HEK293 (cell line): ENCODE data around the gene ELAVL1.

ENCODE experiments used
- AEBP2 ChIP-seq: fragments of 450-650 bp; formaldehyde crosslinking; IDR thresholded peaks from 2 replicates; pipeline ENCODE4 v1.5.1; 2016; ENCODE audit warnings: missing biosample characterization, missing genetic modification characterization, borderline replicate concordance
- FEZF1 ChIP-seq: fragments of 450-650 bp; formaldehyde crosslinking; IDR thresholded peaks from 2 replicates; pipeline ENCODE4 v1.5.1; 2016; ENCODE audit warnings: missing biosample characterization, missing genetic modification characterization
- GLI2 ChIP-seq: fragments of 450-650 bp; formaldehyde crosslinking; IDR thresholded peaks from 2 replicates; pipeline ENCODE4; 2017; ENCODE audit warnings: missing biosample characterization, missing genetic modification characterization, low read depth, borderline replicate concordance
- GLIS2 ChIP-seq: fragments of 450-650 bp; formaldehyde crosslinking; IDR thresholded peaks from 2 replicates; pipeline ENCODE4 v1.5.1; 2016; ENCODE audit warnings: missing biosample characterization, missing genetic modification characterization
- HOXC10 ChIP-seq: sonication (generic); formaldehyde crosslinking; IDR thresholded peaks from 2 replicates; pipeline ENCODE4 v1.8.1; 2023; ENCODE audit warnings: mild to moderate bottlenecking, missing genetic modification reagents
- KLF1 ChIP-seq: fragments of 450-650 bp; formaldehyde crosslinking; IDR thresholded peaks from 2 replicates; pipeline ENCODE4 v1.5.1; 2016; ENCODE audit warnings: missing biosample characterization, missing genetic modification characterization
- MZF1 ChIP-seq: fragments of 450-650 bp; formaldehyde crosslinking; IDR thresholded peaks from 2 replicates; pipeline ENCODE4 v1.5.1; 2017; ENCODE audit warnings: missing biosample characterization, missing genetic modification characterization, borderline replicate concordance
- TRIM28 ChIP-seq: IDR thresholded peaks from 2 replicates; pipeline ENCODE4 v1.6.1; 2011; ENCODE audit warnings: low read length, control low read depth, borderline replicate concordance
- TSHZ1 ChIP-seq: fragments of 450-650 bp; formaldehyde crosslinking; IDR thresholded peaks from 2 replicates; pipeline ENCODE4 v1.5.1; 2016; ENCODE audit warnings: missing biosample characterization, missing genetic modification characterization, borderline replicate concordance
- ZBTB44 ChIP-seq: fragments of 450-650 bp; IDR thresholded peaks from 2 replicates; pipeline ENCODE4 v1.5.1; 2018; ENCODE audit warnings: missing biosample characterization, mild to moderate bottlenecking, missing genetic modification characterization
- ZBTB8A ChIP-seq: fragments of 450-650 bp; formaldehyde crosslinking; IDR thresholded peaks from 2 replicates; pipeline ENCODE4 v1.5.1; 2016; ENCODE audit warnings: missing biosample characterization, missing genetic modification characterization
- ZNF146 ChIP-seq: fragments of 450-650 bp; formaldehyde crosslinking; IDR thresholded peaks from 2 replicates; pipeline ENCODE4 v1.5.1; 2016; ENCODE audit warnings: missing biosample characterization, missing genetic modification characterization
- ZNF175 ChIP-seq: fragments of 450-650 bp; formaldehyde crosslinking; IDR thresholded peaks from 2 replicates; pipeline ENCODE4 v1.5.1; 2016; ENCODE audit warnings: missing biosample characterization, missing genetic modification characterization
- ZNF184 ChIP-seq: fragments of 450-650 bp; IDR thresholded peaks from 2 replicates; pipeline ENCODE4 v1.5.1; 2018; ENCODE audit warnings: missing biosample characterization, mild to moderate bottlenecking, missing genetic modification characterization
- ZNF266 ChIP-seq: fragments of 450-650 bp; formaldehyde crosslinking; IDR thresholded peaks from 2 replicates; pipeline ENCODE4 v1.5.1; 2016; ENCODE audit warnings: missing biosample characterization, missing genetic modification characterization, low read depth
- ZNF335 ChIP-seq: fragments of 450-650 bp; formaldehyde crosslinking; conservative IDR thresholded peaks from 2 replicates; pipeline ENCODE4 v1.5.1; 2016; ENCODE audit warnings: missing biosample characterization, missing genetic modification characterization
- ZNF350 ChIP-seq: fragments of 450-650 bp; formaldehyde crosslinking; IDR thresholded peaks from 2 replicates; pipeline ENCODE4 v1.5.0; 2017; ENCODE audit warnings: missing biosample characterization, mild to moderate bottlenecking, missing genetic modification characterization
- ZNF362 ChIP-seq: fragments of 450-650 bp; formaldehyde crosslinking; IDR thresholded peaks from 2 replicates; pipeline ENCODE4 v1.5.1; 2016; ENCODE audit warnings: missing biosample characterization, missing genetic modification characterization
- ZNF529 ChIP-seq: fragments of 450-650 bp; formaldehyde crosslinking; IDR thresholded peaks from 2 replicates; pipeline ENCODE4 v1.5.1; 2017; ENCODE audit warnings: missing genetic modification characterization, missing biosample characterization; ENCODE audit not compliant: insufficient replicate concordance
- ZNF596 ChIP-seq: fragments of 450-650 bp; IDR thresholded peaks from 2 replicates; pipeline ENCODE4 v1.5.0; 2018; ENCODE audit warnings: missing biosample characterization, mild to moderate bottlenecking, missing genetic modification characterization, moderate library complexity
- ZNF623 ChIP-seq: fragments of 450-650 bp; formaldehyde crosslinking; IDR thresholded peaks from 2 replicates; pipeline ENCODE4 v1.5.1; 2016; ENCODE audit warnings: missing biosample characterization, missing genetic modification characterization
- ZNF624 ChIP-seq: fragments of 450-650 bp; formaldehyde crosslinking; IDR thresholded peaks from 2 replicates; pipeline ENCODE4 v1.5.1; 2017; ENCODE audit warnings: missing biosample characterization, missing genetic modification characterization
- ZNF626 ChIP-seq: fragments of 450-650 bp; sonication (Bioruptor Pico); formaldehyde crosslinking; IDR thresholded peaks from 2 replicates; pipeline ENCODE4 v1.5.1; 2018; ENCODE audit warnings: missing biosample characterization, missing genetic modification characterization, inconsistent platforms
- ZNF677 ChIP-seq: fragments of 450-650 bp; IDR thresholded peaks from 2 replicates; pipeline ENCODE4 v1.5.0; 2018; ENCODE audit warnings: missing biosample characterization, mild to moderate bottlenecking, missing genetic modification characterization, moderate library complexity
- ZNF701 ChIP-seq: fragments of 450-650 bp; formaldehyde crosslinking; IDR thresholded peaks from 2 replicates; pipeline ENCODE4 v1.5.1; 2016; ENCODE audit warnings: missing biosample characterization, missing genetic modification characterization
- ZNF777 ChIP-seq: fragments of 450-650 bp; formaldehyde crosslinking; IDR thresholded peaks from 2 replicates; pipeline ENCODE4 v1.5.1; 2017; ENCODE audit warnings: missing biosample characterization, missing genetic modification characterization, borderline replicate concordance
- ZNF792 ChIP-seq: fragments of 450-650 bp; formaldehyde crosslinking; IDR thresholded peaks from 2 replicates; pipeline ENCODE4 v1.5.1; 2016; ENCODE audit warnings: missing biosample characterization, missing genetic modification characterization
- ZSCAN30 ChIP-seq: fragments of 450-650 bp; IDR thresholded peaks from 2 replicates; pipeline ENCODE4 v1.5.1; 2018; ENCODE audit warnings: missing biosample characterization, mild to moderate bottlenecking, missing genetic modification characterization, moderate library complexity
- TF ChIP-seq, protein P1 (sequence below): fragments of 450-650 bp; IDR thresholded peaks from 2 replicates; pipeline ENCODE4 v1.5.1; 2018; ENCODE audit warnings: missing biosample characterization, missing genetic modification characterization
- TF ChIP-seq, protein P2 (sequence below): fragments of 450-650 bp; formaldehyde crosslinking; IDR thresholded peaks from 2 replicates; pipeline ENCODE4 v1.5.1; 2016; ENCODE audit warnings: missing biosample characterization, missing genetic modification characterization

The ELAVL1 gene

DNA sequence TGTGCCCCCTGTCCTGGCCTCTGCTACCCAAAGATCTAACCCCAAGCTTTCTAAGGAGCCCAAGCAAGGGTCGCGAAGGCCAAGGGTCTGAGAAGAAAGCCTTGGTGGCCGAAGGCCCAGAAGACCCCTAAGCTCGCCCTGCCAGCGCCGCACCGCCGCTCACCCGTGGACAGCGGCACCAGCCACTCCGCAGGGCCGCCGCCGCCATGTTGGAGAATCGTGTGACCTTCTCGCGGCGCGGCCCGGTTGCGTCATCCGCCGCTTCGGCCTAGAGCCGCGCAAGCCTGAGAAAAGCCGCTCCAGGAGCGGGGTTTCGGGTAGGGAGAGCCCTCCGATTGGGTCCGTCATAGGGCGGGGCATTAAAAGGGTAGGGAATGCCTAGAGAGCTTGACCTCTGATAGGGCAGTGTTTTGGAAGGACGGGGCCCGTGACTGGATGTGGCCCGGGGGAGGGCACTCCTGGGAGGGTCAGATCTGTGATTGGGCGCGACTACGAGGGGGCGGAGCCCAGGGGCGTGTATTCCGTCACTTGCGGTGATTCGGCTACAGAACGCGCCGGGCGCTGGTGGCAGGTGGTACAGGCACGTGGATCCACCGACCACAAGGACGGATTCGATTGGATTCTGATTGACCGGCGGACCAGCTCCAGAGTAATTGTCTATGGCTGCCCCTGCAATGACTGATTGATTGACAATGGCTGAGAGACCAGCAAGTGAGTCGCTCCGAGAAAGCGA lies 61.8 kb downstream of the ELAVL1 start, which contains the start of gene TIMM44 (continued):
- TF ChIP-seq TSHZ1 (tag by site-specific recombination) (no peak), ZNF623 (no peak), ZNF335 (tag by site-specific recombination) (peak; percentile 91), ZNF175 (tag by site-specific recombination) (no peak), ZNF596 (tag by site-specific recombination) (no peak), ZNF266 (tag by site-specific recombination) (no peak), ZNF350 (tag by site-specific recombination) (no peak), ZNF362 (tag by site-specific recombination) (no peak), ZNF529 (tag by site-specific recombination) (no peak), ZNF184 (tag by site-specific recombination) (no peak), MZF1 (no peak), ZBTB44 (tag by site-specific recombination) (no peak), FEZF1 (tag by site-specific recombination) (no peak), ZNF777 (tag by site-specific recombination) (no peak), ZNF146 (tag by site-specific recombination) (no peak), ZNF701 (no peak; the same call in 1 of the 2 replicates), GLI2 (no peak), ZNF624 (no peak), KLF1 (tag by site-specific recombination) (peak; percentile 39; the same call in 1 of the 2 replicates), ZNF792 (tag by site-specific recombination) (no peak), ZNF626 (tag by site-specific recombination) (no peak), AEBP2 (tag by site-specific recombination) (no peak), ZNF677 (no peak), ZSCAN30 (tag by site-specific recombination) (peak; percentile 55), TRIM28 (peak; percentile 21; the same call in 1 of the 2 replicates), ZBTB8A (tag by site-specific recombination) (0 out of 2 replicates have a peak, but pooled peaks have one; percentile 17), GLIS2 (tag by site-specific recombination) (0 out of 2 replicates have a peak, but pooled peaks have one; percentile 40), HOXC10 (CRISPR knock-in tag) (no peak)
- TF ChIP-seq, protein P1, sequence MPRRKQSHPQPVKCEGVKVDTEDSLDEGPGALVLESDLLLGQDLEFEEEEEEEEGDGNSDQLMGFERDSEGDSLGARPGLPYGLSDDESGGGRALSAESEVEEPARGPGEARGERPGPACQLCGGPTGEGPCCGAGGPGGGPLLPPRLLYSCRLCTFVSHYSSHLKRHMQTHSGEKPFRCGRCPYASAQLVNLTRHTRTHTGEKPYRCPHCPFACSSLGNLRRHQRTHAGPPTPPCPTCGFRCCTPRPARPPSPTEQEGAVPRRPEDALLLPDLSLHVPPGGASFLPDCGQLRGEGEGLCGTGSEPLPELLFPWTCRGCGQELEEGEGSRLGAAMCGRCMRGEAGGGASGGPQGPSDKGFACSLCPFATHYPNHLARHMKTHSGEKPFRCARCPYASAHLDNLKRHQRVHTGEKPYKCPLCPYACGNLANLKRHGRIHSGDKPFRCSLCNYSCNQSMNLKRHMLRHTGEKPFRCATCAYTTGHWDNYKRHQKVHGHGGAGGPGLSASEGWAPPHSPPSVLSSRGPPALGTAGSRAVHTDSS (tag by site-specific recombination): no peak
- TF ChIP-seq, protein P2, sequence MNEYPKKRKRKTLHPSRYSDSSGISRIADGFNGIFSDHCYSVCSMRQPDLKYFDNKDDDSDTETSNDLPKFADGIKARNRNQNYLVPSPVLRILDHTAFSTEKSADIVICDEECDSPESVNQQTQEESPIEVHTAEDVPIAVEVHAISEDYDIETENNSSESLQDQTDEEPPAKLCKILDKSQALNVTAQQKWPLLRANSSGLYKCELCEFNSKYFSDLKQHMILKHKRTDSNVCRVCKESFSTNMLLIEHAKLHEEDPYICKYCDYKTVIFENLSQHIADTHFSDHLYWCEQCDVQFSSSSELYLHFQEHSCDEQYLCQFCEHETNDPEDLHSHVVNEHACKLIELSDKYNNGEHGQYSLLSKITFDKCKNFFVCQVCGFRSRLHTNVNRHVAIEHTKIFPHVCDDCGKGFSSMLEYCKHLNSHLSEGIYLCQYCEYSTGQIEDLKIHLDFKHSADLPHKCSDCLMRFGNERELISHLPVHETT (tag by site-specific recombination): 0 out of 2 replicates have a peak, but pooled peaks have one; percentile 16
